GM23338 (cell line): ENCODE results near the gene AGPAT4.

Experiments
- CTCF ChIP-seq, 2 experiments: fragments of 200-600 bp in 1 of 2; sonication (generic) in 1 of 2; conservative IDR thresholded peaks; 2 replicates each; pipeline versions ENCODE4 v1.5.1 to v1.6.1; 2016 to 2017; ENCODE audit warnings: antibody characterized with exemption in 2 of 2, low read depth in 2 of 2, mild to moderate bottlenecking in 2 of 2, moderate library complexity in 1 of 2
- EZH2 ChIP-seq: fragments of 200-600 bp; sonication (generic); IDR thresholded peaks from one replicate; pipeline ENCODE4 v1.8.0; 2017; ENCODE audit warnings: antibody characterized with exemption, mild to moderate bottlenecking, low read depth; ENCODE audit not compliant: unreplicated experiment
- POLR2AphosphoS5 ChIP-seq: IDR thresholded peaks from 2 replicates; pipeline ENCODE4 v1.6.1; 2016; ENCODE audit warnings: antibody characterized with exemption, low read depth

- TF ChIP-seq CTCF (conservative IDR thresholded peaks at IDR 0.05; ENCODE audit: low read depth in 2 of 2) (no peak), POLR2AphosphoS5 (no peak), EZH2 (no peak)
Measured at GRCh38 chr6:161235776-161236633, 37.9 kb downstream of the AGPAT4 start.
